ENCODE results near the gene HBE1. TPM values are rescaled to one million over a fixed set of nuclear protein-coding genes. Genes with fewer than 3 reads are reported as not detected.

Gene HBE1
- total and polyA plus RNA-seq, 9 of the 15 experiments (the other 6 are each of a cell fraction or from before 2014, with no cell fraction given) = 612 to 10,250 (median 2,181) TPM

DNA sequence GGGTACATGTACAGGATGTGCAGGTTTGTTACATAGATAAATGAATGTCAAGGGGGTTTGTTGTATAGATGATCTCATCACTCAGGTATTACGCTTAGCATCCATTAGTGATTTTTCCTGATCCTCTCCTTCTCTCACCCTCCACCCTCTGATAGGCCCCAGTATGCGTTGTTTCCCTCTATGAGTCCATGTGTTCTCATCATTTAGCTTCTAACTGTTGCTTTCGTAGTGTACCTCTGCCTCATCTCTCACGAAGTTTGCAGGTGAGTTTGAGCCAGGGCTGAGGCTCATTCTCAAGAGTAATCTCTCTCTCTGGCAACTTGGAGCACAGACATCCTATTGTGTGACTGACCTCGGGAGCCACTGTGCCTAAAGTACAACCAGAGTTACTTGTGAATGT lies 4.7 kb upstream of the HBE1 start:
- Histone ChIP-seq H3K27ac (ENCODE audit: extremely low read depth, low read depth, low read length) (peak overlapping the region; percentile 87), H4K20me1 (replicated peaks; ENCODE audit: control insufficient read depth, insufficient read depth, low read length) (no peaks in the 10 kb centered on the region), H3K4me3 (no peak overlapping the region), H3K36me3 (ENCODE audit: control insufficient read depth, insufficient read depth, low read length) (peaks cover 30% of the 10 kb centered on the region), H2AFZ (ENCODE audit: low read depth, low read length) (peak overlapping the region; percentile 56), H3K9ac (ENCODE audit: insufficient read depth in 1 of 2, low read depth in 2 of 2, low read length in 2 of 2) (peak overlapping the region; percentile 47 to 54; a peak in 3 of 4 replicates), H3K79me2 (ENCODE audit: control insufficient read depth, insufficient read depth, low read length) (peaks cover 71% of the 10 kb centered on the region), H3K9me3 (replicated peaks; ENCODE audit: control insufficient read depth, insufficient read depth, low read depth, low read length) (no peaks in the 10 kb centered on the region), H3K27me3 (ENCODE audit: control insufficient read depth in 2 of 2, insufficient read depth in 2 of 2, low read length in 2 of 2) (no peaks in the 10 kb centered on the region), H3K9me1 (ENCODE audit: control insufficient read depth, insufficient read depth, low read length) (no peaks in the 10 kb centered on the region), H3K4me1 (replicated peaks in 1 of 2; ENCODE audit: control insufficient read depth in 2 of 2, insufficient read depth in 2 of 2, low read length in 2 of 2) (peaks cover 26 to 74% of the 10 kb centered on the region in 2 experiments), H3K4me2 (ENCODE audit: insufficient read depth, low read length) (peak overlapping the region; percentile 63)
- DNase-seq (ENCODE audit: extremely low read depth in 1 of 4, low spot score in 3 of 4) = no peak
- no TSS peak for BruUV-seq (replicated peaks)
- WGBS (ENCODE audit: insufficient coverage, low coverage, missing lambda C conversion rate) = 61% methylated on average over 5 of the region's 5 CpGs
- FAIRE-seq = no peak
- ChIA-PET POLR2A (interaction anchor here (1.4 to 2.7 kb wide), 2 partner anchors 12 to 15 kb away, joined by 4 to 15 read pairs; no protein-coding TSS in a partner anchor), CTCF (ENCODE audit: low intra/inter-chr PET ratio) (no interaction called here)
- in situ Hi-C loops (cut with MboI) = no loop called here
- intact Hi-C loops (cut with micrococcal nuclease) = no loop called here
- no peak for ATAC-seq
- TF ChIP-seq, protein P1, sequence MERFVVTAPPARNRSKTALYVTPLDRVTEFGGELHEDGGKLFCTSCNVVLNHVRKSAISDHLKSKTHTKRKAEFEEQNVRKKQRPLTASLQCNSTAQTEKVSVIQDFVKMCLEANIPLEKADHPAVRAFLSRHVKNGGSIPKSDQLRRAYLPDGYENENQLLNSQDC (CRISPR knock-in tag; IDR thresholded peaks at IDR 0.05) = no peak
- 0 out of 2 replicates have a peak, but pooled peaks have one; percentile 24 for TF ChIP-seq CXXC5 (CRISPR knock-in tag; IDR thresholded peaks at IDR 0.05)
- TF ChIP-seq MCM3 (IDR thresholded peaks at IDR 0.05) = no peak
- peak; percentile 79 for TF ChIP-seq ATF3 (IDR thresholded peaks at IDR 0.05)
- TF ChIP-seq ATF3 (CRISPR knock-in tag; conservative IDR thresholded peaks at IDR 0.05) = no peak
- TF ChIP-seq ATF7 (IDR thresholded peaks at IDR 0.05) = peak; percentile 44; the same call in 1 of the 2 replicates
- no peak for TF ChIP-seq OTX1 (CRISPR knock-in tag; IDR thresholded peaks at IDR 0.05)
- TF ChIP-seq DMBX1 (CRISPR knock-in tag; IDR thresholded peaks at IDR 0.05; ENCODE audit: borderline replicate concordance) = peak; percentile 43; the same call in 1 of the 2 replicates
- TF ChIP-seq SMARCA4 (IDR thresholded peaks at IDR 0.05) = 0 out of 2 replicates have a peak, but pooled peaks have one; percentile 24
- no peak for TF ChIP-seq STAT5B (CRISPR knock-in tag; IDR thresholded peaks at IDR 0.05)
- TF ChIP-seq ZNF592 (IDR thresholded peaks at IDR 0.05) = peak; percentile 83
- TF ChIP-seq SMAD4 (CRISPR knock-in tag; conservative IDR thresholded peaks at IDR 0.05) = 0 out of 2 replicates have a peak, but pooled peaks have one; percentile 12
- peak; percentile 35 for TF ChIP-seq WHSC1 (IDR thresholded peaks at IDR 0.05; ENCODE audit: low read length)
- TF ChIP-seq EP400 (IDR thresholded peaks at IDR 0.05) = no peak
- TF ChIP-seq JUND (IDR thresholded peaks at IDR 0.05; ENCODE audit: borderline replicate concordance, low read depth, low read length) = no peak; the same call in 1 of the 2 replicates
- TF ChIP-seq JUND (tag; IDR thresholded peaks at IDR 0.05; ENCODE audit: borderline replicate concordance, low read depth, low read length) = peak; percentile 62
- peak; percentile 50; the same call in 1 of the 2 replicates for TF ChIP-seq HDGF (IDR thresholded peaks at IDR 0.05)

Data from K562 (cell line).